KBM-7 (cell line): Measurements from ENCODE around the gene B4GALNT3.
"Not testable (repeated sequence)": the region's sequence is repeated elsewhere in the genome, so short reads cannot be mapped to it uniquely, and the experiment has no call there.

Experiments used
- DNase-seq: peaks from one replicate; pipeline ENCODE4 v3.0.0-alpha.2; 2015
- in situ Hi-C: fragments of 300-500 bp; cut with MboI; formaldehyde crosslinking; loops from 2 replicates; pipeline ENCODE4 v1.14.3; 2020; ENCODE audit warnings: low sequenced_read_pairs, low pct_unique_long_range_greater_than_20kb, mixed read lengths

B4GALNT3 gene

GRCh38 chr12:565161-565560, 105.4 kb downstream of the B4GALNT3 start:
- in situ Hi-C loops = loop anchor here (25.0 kb wide), 1 partner anchor 1022 kb away; the partner anchor contains the start of gene FBXL14
- DNase-seq = no peak

- no peak for DNase-seq
- in situ Hi-C loops = loop anchor here (25.0 kb wide), 1 partner anchor 1022 kb away; the partner anchor contains the start of gene FBXL14
These were observed 105.9 kb downstream of the B4GALNT3 start for GRCh38 chr12:565589-566105.

GRCh38 chr12:568486-568885, 108.7 kb downstream of the B4GALNT3 start:
- in situ Hi-C loops = loop anchor here (25.0 kb wide), 1 partner anchor 1019 kb away; the partner anchor contains the start of gene FBXL14
- DNase-seq = no peak

- in situ Hi-C loops = loop anchor here (25.0 kb wide), 1 partner anchor 1018 kb away; the partner anchor contains the start of gene FBXL14
- DNase-seq = no peak
These were observed 109.4 kb downstream of the B4GALNT3 start for GRCh38 chr12:569091-569676.

DNA sequence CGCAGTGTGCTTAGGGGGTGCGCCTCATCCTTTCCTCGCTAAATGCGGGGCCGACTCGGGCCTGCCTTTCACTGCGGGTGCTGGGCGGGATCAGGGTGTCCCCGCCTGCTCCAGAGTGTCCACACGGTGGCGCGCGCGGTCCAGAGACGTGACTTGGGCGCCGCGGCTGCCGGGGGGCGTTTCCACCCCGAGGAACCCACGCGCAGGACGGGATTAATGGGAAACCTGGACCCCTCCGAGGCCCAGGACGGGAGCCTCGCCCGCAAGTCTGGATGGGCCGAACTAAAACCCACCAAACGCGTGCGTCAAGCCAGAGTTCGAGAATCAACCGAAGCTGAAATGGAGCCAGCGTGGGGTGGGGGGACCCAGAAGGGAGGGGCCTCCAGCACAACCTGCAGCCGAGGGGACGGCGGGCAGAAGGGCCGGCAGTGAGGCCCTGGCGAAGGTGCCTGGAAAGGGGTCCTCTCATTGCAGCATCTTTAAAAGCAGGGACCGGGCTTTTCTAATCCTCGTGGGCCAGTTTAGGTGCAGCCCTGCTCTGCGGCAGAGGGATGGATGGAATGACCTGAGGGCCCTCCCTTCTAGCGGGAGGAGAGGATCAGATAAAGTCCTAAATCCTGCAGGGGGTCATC, 110.2 kb downstream of the B4GALNT3 start:
- DNase-seq = peak; percentile 79
- in situ Hi-C loops = loop anchor here (25.0 kb wide), 1 partner anchor 1017 kb away; the partner anchor contains the start of gene FBXL14

DNA sequence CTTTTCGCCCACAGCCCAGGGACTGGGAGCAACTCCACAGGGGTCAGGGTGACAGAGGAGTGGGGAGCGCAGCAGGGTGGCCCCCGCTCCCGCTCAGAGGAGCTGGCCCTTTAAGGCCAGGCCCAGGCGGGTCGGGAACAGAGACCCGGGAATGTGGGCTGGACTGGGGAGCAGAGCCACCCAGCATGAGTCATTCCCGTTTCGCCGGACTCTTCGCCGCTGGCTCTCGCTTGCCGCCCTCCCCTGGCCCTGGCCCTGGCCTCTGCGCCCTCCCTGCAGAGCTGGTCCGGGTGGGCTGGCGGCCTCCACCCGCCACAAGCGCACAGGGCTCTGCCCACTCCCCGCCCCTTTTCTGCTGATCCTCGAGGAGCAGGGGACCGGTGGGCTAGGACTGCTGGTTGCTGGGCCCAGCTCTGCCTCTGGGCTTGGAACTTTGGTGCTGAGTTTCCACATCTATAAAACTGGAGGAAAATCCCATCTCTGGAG, 110.7 kb downstream of the B4GALNT3 start:
- in situ Hi-C loops = loop anchor here (25.0 kb wide), 1 partner anchor 1017 kb away; the partner anchor contains the start of gene FBXL14

GRCh38 chr12:570921-571794, 111.4 kb downstream of the B4GALNT3 start:
- in situ Hi-C loops = loop anchor here (25.0 kb wide), 1 partner anchor 1016 kb away; the partner anchor contains the start of gene FBXL14
- no peak for DNase-seq

More for the DNA sequence above, 110.7 kb downstream of the B4GALNT3 start:
- no peak for DNase-seq

GRCh38 chr12:571795-572531, 112.2 kb downstream of the B4GALNT3 start:
- DNase-seq = no peak
- in situ Hi-C loops = loop anchor here (25.0 kb wide), 1 partner anchor 1015 kb away; the partner anchor contains the start of gene FBXL14

GRCh38 chr12:572532-572899, 112.8 kb downstream of the B4GALNT3 start:
- DNase-seq = no peak
- in situ Hi-C loops = loop anchor here (25.0 kb wide), 1 partner anchor 1015 kb away; the partner anchor contains the start of gene FBXL14

- no peak for DNase-seq
- in situ Hi-C loops = loop anchor here (25.0 kb wide), 1 partner anchor 1014 kb away; the partner anchor contains the start of gene FBXL14
These were observed 113.5 kb downstream of the B4GALNT3 start for GRCh38 chr12:573232-573631.

GRCh38 chr12:574475-575128, 114.9 kb downstream of the B4GALNT3 start:
- in situ Hi-C loops = loop anchor here (25.0 kb wide), 1 partner anchor 1013 kb away; the partner anchor contains the start of gene FBXL14
- no peak for DNase-seq

DNA sequence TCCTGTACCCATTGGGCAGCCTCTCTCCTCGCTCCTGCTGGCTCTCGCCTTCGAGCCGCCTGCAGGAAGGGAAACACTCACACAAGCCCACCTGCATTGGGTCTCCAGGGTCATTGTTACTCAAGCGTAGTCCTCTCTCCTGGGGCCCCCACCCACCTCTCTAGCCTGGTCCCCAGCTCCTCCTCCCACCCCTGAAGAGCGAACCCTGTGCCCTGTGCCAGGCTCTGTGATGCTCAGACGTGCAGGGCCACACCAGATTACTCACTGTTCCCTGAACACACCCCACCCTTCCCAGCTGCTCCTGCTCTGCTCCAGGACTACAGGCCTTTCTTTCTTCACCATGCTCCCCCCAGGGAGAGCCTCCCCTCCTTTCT, 115.4 kb downstream of the B4GALNT3 start:
- in situ Hi-C loops = no loop called here
- DNase-seq = no peak

DNA sequence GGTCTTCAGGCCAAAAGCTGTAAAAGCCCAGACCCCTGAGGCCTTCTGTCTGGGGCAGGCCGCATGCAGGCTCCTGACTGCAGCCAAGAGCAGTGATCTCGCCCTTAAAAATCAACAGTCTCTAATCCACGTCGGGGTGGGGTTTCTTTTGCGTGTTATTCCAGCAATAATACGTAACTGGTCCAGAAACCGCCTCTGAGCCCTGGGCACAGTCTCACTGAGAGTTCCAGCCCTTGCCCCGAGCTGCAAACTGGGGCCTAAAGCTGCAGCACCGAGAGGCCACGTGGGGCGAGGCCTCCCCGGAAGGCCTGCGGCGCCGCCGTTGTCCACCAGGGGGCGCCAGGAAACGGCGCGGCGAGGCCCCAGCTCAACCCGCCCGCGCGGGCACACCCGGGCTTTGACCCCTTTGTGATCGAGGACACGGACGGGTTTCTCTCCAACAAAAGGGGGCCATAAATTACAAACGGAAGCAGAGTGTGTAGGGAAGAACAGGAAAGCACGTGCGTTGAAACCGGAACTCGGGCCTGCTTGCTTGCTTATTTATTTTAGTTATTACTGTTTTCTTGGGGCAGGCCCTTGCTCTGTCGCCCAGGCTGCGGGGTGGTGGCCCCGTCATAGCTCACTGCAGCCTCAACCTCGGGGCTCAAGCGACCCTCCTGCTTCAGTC, 116.3 kb downstream of the B4GALNT3 start:
- in situ Hi-C loops = no loop called here
- peak; percentile 93 for DNase-seq

GRCh38 chr12:576615-577110, 116.9 kb downstream of the B4GALNT3 start:
- DNase-seq = no peak
- in situ Hi-C loops = no loop called here

- in situ Hi-C loops, DNase-seq: not testable (repeated sequence)
These were observed 118.4 kb downstream of the B4GALNT3 start for GRCh38 chr12:577994-578747.

DNA sequence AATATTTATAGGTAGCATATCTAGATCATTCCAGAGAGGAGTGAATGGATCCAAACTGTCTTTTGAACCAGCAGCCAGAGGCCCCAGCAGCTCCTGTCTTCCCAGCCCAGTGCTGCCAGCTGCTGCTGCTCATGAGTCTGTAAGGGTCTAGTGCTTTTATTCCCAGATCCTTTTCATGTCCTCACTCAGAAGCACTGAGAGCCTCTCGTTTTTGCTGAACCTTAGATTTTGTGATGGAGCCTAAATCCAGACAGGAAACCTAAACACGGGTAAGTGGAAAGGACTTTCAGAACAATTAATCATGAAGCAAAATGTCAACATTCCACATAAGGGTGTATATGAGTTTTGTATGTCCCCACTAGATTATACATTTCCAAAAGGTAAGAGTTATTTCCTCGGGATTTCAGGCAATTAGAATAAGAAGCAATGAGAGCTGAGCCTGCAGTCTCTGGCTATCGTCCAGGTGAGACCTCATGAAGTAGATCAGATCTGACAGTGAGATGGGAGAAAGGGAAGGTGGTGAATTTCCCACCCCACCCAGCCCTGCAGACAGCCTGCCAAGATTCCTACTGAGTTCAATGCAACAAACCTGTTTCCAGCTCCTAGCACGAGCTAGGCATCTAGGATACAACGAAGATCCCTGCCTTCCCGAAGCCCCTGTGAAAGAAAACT, 119.1 kb downstream of the B4GALNT3 start:
- no peak for DNase-seq
- in situ Hi-C loops = no loop called here
